H1 (cell line): ENCODE data around the gene TMEM178B. TPM values are rescaled to one million over a fixed set of nuclear protein-coding genes. Genes with fewer than 3 reads are reported as not detected.

ENCODE experiments used
- CTCF ChIA-PET: fragments of 300-600 bp; sonication (Branson Sonifier 250); formaldehyde crosslinking; loops from one replicate; lab custom pipeline; 2021; ENCODE audit not compliant: partially characterized antibody; lab: Charles Lee
- POLR2A ChIA-PET: fragments of 300-600 bp; sonication (Branson Sonifier 250); formaldehyde crosslinking; loops from one replicate; lab custom pipeline; 2021; ENCODE audit warnings: inconsistent platforms; ENCODE audit not compliant: partially characterized antibody; lab: Charles Lee
- DNase-seq, 2 experiments: peaks; one replicate each; pipeline versions ENCODE4 v3.0.0 to v3.0.0-alpha.2; 2010 to 2022; ENCODE audit warnings: low spot score in 2 of 2, low read depth in 1 of 2, mixed read lengths in 1 of 2
- FAIRE-seq: peaks from 2 replicates; lab custom pipeline; 2011; peaks lifted over from hg19 to GRCh38; lab: Jason Lieb, UNC
- H2AFZ ChIP-seq: 2 replicates; pipeline ENCODE4 v1.8.1; 2012; ENCODE audit warnings: low read length, inconsistent platforms
- H2AK5ac ChIP-seq: 2 replicates; pipeline ENCODE4 v1.6.1; 2013; ENCODE audit warnings: low read depth, low read length
- H2BK120ac ChIP-seq: replicated peaks from 2 replicates; pipeline ENCODE3; 2013; ENCODE audit warnings: low read depth, low read length, inconsistent platforms
- H2BK12ac ChIP-seq: 2 replicates; pipeline ENCODE4 v1.6.1; 2013; ENCODE audit warnings: low read depth, low read length
- H2BK15ac ChIP-seq: 2 replicates; pipeline ENCODE4 v1.6.1; 2013; ENCODE audit warnings: low read length
- H2BK20ac ChIP-seq: 2 replicates; pipeline ENCODE4 v1.6.1; 2013; ENCODE audit warnings: low read length
- H2BK5ac ChIP-seq: 2 replicates; pipeline ENCODE4 v1.6.1; 2013; ENCODE audit warnings: low read depth, low read length
- H3K14ac ChIP-seq: 2 replicates; pipeline ENCODE4 v1.6.1; 2013; ENCODE audit warnings: inconsistent platforms; ENCODE audit not compliant: insufficient read length
- H3K18ac ChIP-seq: 2 replicates; pipeline ENCODE4 v1.6.1; 2013; ENCODE audit warnings: low read length; ENCODE audit errors: extremely low read depth
- H3K23ac ChIP-seq: 2 replicates; pipeline ENCODE4 v1.6.1; 2013; ENCODE audit warnings: inconsistent platforms; ENCODE audit not compliant: insufficient read length
- H3K23me2 ChIP-seq: 2 replicates; pipeline ENCODE4 v1.6.1; 2013; ENCODE audit warnings: low read depth, low read length
- H3K27ac ChIP-seq: 2 replicates; pipeline ENCODE4 v1.6.1; 2011; ENCODE audit warnings: low read depth, low read length, inconsistent platforms
- H3K27me3 ChIP-seq, 4 experiments: replicated peaks in 1 of 4; 1 replicate in 1 of 4; 2 replicates in 3 of 4; pipeline versions ENCODE4 v1.6.1 to v1.8.1; 2011 to 2013; ENCODE audit warnings: low read length in 3 of 4, mild to moderate bottlenecking in 3 of 4, inconsistent platforms in 2 of 4, mixed read lengths in 2 of 4, moderate library complexity in 1 of 4; ENCODE audit not compliant: control insufficient read depth in 3 of 4, insufficient read depth in 3 of 4; ENCODE audit errors: extremely low read depth in 1 of 4
- H3K36me3 ChIP-seq, 4 experiments: 2 replicates each; pipeline versions ENCODE4 v1.6.1 to v1.8.1; 2011 to 2013; ENCODE audit warnings: mild to moderate bottlenecking in 4 of 4, low read length in 3 of 4, moderate library complexity in 2 of 4, control low read depth in 1 of 4, inconsistent platforms in 1 of 4; ENCODE audit not compliant: insufficient read depth in 4 of 4, control insufficient read depth in 2 of 4
- H3K4ac ChIP-seq: replicated peaks from 2 replicates; pipeline ENCODE3; 2013; ENCODE audit warnings: low read length, low read depth, mixed read lengths, inconsistent platforms; ENCODE audit not compliant: insufficient read length
- H3K4me1 ChIP-seq, 4 experiments: replicated peaks in 1 of 4; 1 replicate in 1 of 4; 2 replicates in 3 of 4; pipeline versions ENCODE4 v1.6.1 to v1.8.1; 2011 to 2013; ENCODE audit warnings: low read length in 3 of 4, inconsistent platforms in 2 of 4, mixed read lengths in 1 of 4; ENCODE audit not compliant: insufficient read depth in 4 of 4, control insufficient read depth in 3 of 4
- H3K4me2 ChIP-seq, 2 experiments: 2 replicates each; pipeline versions ENCODE4 v1.6.1 to v1.8.1; 2011 to 2013; ENCODE audit warnings: low read depth in 2 of 2, low read length in 2 of 2, control low read depth in 1 of 2, inconsistent platforms in 1 of 2, mild to moderate bottlenecking in 1 of 2; ENCODE audit not compliant: insufficient read depth in 1 of 2
- H3K4me3 ChIP-seq, 4 experiments: fragments of 200-600, 300-600 bp in 1 of 4; sonication (generic), shearing (Covaris generic), sonication (Bioruptor Twin) in 1 of 4; 2 replicates each; pipeline versions ENCODE4 v1.5.1 to v1.8.1; 2011 to 2016; ENCODE audit warnings: low read length in 4 of 4, low read depth in 3 of 4, control low read depth in 2 of 4, inconsistent platforms in 2 of 4, mild to moderate bottlenecking in 2 of 4, mixed read lengths in 1 of 4, moderate library complexity in 1 of 4; ENCODE audit not compliant: insufficient read depth in 2 of 4; ENCODE audit errors: extremely low read depth in 1 of 4
- H3K56ac ChIP-seq: replicated peaks from 2 replicates; pipeline ENCODE3; 2013; ENCODE audit warnings: low read depth, mild to moderate bottlenecking, mixed read lengths, low read length, inconsistent platforms; ENCODE audit not compliant: insufficient read length
- H3K79me1 ChIP-seq: 2 replicates; pipeline ENCODE4 v1.6.1; 2013; ENCODE audit warnings: low read depth, low read length, control low read depth
- H3K79me2 ChIP-seq, 2 experiments: 2 replicates each; pipeline versions ENCODE4 v1.6.1 to v1.8.1; 2012 to 2013; ENCODE audit warnings: low read length in 2 of 2, mild to moderate bottlenecking in 2 of 2, inconsistent platforms in 1 of 2; ENCODE audit not compliant: insufficient read depth in 2 of 2, control insufficient read depth in 1 of 2
- H3K9ac ChIP-seq, 4 experiments: replicated peaks in 1 of 4; 1 replicate in 1 of 4; 2 replicates in 3 of 4; pipeline versions ENCODE4 v1.6.1 to v1.8.1; 2011 to 2013; ENCODE audit warnings: low read depth in 3 of 4, low read length in 3 of 4, control low read depth in 2 of 4, mild to moderate bottlenecking in 2 of 4, moderate library complexity in 2 of 4, inconsistent platforms in 1 of 4; ENCODE audit errors: extremely low read depth in 1 of 4
- H3K9me3 ChIP-seq, 2 experiments: 2 replicates each; pipeline versions ENCODE4 v1.6.1 to v1.8.1; 2012 to 2013; ENCODE audit warnings: mild to moderate bottlenecking in 2 of 2, moderate library complexity in 2 of 2, control low read depth in 1 of 2, inconsistent platforms in 1 of 2, low read depth in 1 of 2, low read length in 1 of 2, mixed read lengths in 1 of 2; ENCODE audit not compliant: insufficient read depth in 2 of 2
- H4K20me1 ChIP-seq, 2 experiments: replicated peaks in 1 of 2; 2 replicates each; pipeline versions ENCODE3 to v1.8.1; 2011 to 2013; ENCODE audit warnings: inconsistent platforms in 2 of 2, low read length in 2 of 2, mild to moderate bottlenecking in 1 of 2; ENCODE audit not compliant: insufficient read depth in 2 of 2, control insufficient read depth in 1 of 2
- H4K5ac ChIP-seq: 2 replicates; pipeline ENCODE4 v1.6.1; 2013; ENCODE audit warnings: low read length, low read depth, mixed read lengths, inconsistent platforms; ENCODE audit not compliant: insufficient read length
- H4K8ac ChIP-seq: 2 replicates; pipeline ENCODE4 v1.8.0; 2013; ENCODE audit warnings: mild to moderate bottlenecking, moderate library complexity, low read length, inconsistent platforms; ENCODE audit not compliant: insufficient read depth; ENCODE audit errors: extremely low read depth
- H4K91ac ChIP-seq: replicated peaks from 2 replicates; pipeline ENCODE3; 2013; ENCODE audit warnings: low read length, mixed read lengths, inconsistent platforms; ENCODE audit not compliant: insufficient read length
- CHD1 ChIP-seq: IDR thresholded peaks from 2 replicates; pipeline ENCODE4 v1.6.1; 2012; ENCODE audit warnings: low read depth, low read length, improper control_type of control experiment
- CREB1 ChIP-seq: IDR thresholded peaks from 2 replicates; pipeline ENCODE4 v1.6.1; 2012; ENCODE audit warnings: inconsistent platforms
- KDM4A ChIP-seq: IDR thresholded peaks from one replicate; pipeline ENCODE4 v1.7.1; 2012; ENCODE audit warnings: low read depth, mild to moderate bottlenecking, moderate library complexity, low read length, inconsistent platforms; ENCODE audit not compliant: severe bottlenecking
- SP4 ChIP-seq: IDR thresholded peaks from 2 replicates; pipeline ENCODE4 v1.6.1; 2012; ENCODE audit warnings: low read length, inconsistent platforms
- TCF12 ChIP-seq: IDR thresholded peaks from 2 replicates; pipeline ENCODE4 v1.6.1; 2011; ENCODE audit warnings: low read depth, mild to moderate bottlenecking, low read length
- YY1 ChIP-seq: IDR thresholded peaks from 2 replicates; pipeline ENCODE4 v1.6.1; 2011; ENCODE audit warnings: low read depth, mild to moderate bottlenecking, low read length
- WGBS, 2 experiments: shearing (Covaris generic) in 1 of 2; methylation state at CpG; one replicate each; pipeline versions ENCODE4 v1.1.6 to v1.1.7; 2013 to 2015; ENCODE audit warnings: low lambda C conversion rate in 2 of 2, mixed read lengths in 2 of 2, inconsistent platforms in 1 of 2, low coverage in 1 of 2, missing lambda C conversion rate in 1 of 2; ENCODE audit not compliant: insufficient replicate concordance in 2 of 2, insufficient coverage in 1 of 2, insufficient read length in 1 of 2; ENCODE audit errors: extremely low coverage in 1 of 2, missing lambda C conversion rate in 1 of 2; 5-methylcytosine and 5-hydroxymethylcytosine counted together
- polyA plus RNA-seq, 7 experiments: library from polyadenylated mRNA; depleted of rRNA in 3 of 7; stranded (reverse) in 5 of 7; unstranded in 2 of 7; fragments of >200 nt in 5 of 7; fragments of 200-250 nt in 2 of 7; gene quantifications; 1 replicate in 5 of 7; 2 replicates in 1 of 7; 4 replicates in 1 of 7; pipeline versions ENCODE4 v1.2.1 to v1.2.3, GENCODE V29; 2011 to 2013; ENCODE audit warnings: missing spikeins in 2 of 7, mixed read lengths in 2 of 7
- total RNA-seq: library from RNA; stranded (reverse); fragmentation: NEBNext Ultra II Directional; extraction: Animal tissue kit (Norgen Biotek cat#: 25700); gene quantifications from 2 replicates; pipeline ENCODE4 v1.2.1, GENCODE V29; 2021
- TF ChIP-seq, protein P1 (sequence below): IDR thresholded peaks from 2 replicates; pipeline ENCODE4 v1.6.1; 2011; ENCODE audit warnings: low read length, improper control_type of control experiment

TMEM178B gene
- total and polyA plus RNA-seq, 2 of the 8 experiments (the other 6 are each of a cell fraction or from before 2014, with no cell fraction given): 5.3 to 18.1 TPM

DNA sequence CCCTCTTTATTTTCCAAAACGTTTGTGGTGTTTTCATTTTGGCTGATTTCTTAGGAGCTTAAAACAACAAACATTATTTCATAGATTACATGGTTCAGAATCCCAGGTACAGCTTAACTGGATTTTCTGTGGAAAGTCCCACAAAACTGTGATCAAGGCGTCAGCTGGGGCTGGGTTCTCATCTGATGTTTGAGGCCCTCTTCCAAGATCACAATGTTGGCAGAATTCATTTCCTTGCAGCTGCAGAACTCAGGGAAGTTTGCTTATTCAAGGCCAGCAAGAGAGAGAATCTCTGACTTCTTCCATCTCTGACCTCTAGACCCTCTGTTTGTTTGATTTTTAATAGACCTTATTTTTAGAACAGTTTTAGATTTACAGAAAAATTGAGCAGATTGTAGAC, 368.9 kb downstream of the TMEM178B start:
- Histone ChIP-seq H3K4me2 (no peak overlapping the region), H3K9me3 (no peaks in the 10 kb centered on the region), H3K4ac (no peak overlapping the region), H4K91ac (no peak overlapping the region), H3K27me3 (no peaks in the 10 kb centered on the region), H3K56ac (no peak overlapping the region), H3K14ac (no peak overlapping the region), H2BK120ac (no peak overlapping the region), H3K27ac (no peak overlapping the region), H3K18ac (no peak overlapping the region), H3K36me3 (no peaks in the 10 kb centered on the region), H2AFZ (no peak overlapping the region), H3K23me2 (no peaks in the 10 kb centered on the region), H2BK20ac (no peak overlapping the region), H3K79me2 (no peaks in the 10 kb centered on the region), H3K9ac (no peak overlapping the region), H3K79me1 (no peaks in the 10 kb centered on the region), H2AK5ac (no peak overlapping the region), H4K20me1 (no peaks in the 10 kb centered on the region), H3K4me1 (no peaks in the 10 kb centered on the region), H3K23ac (no peak overlapping the region), H2BK15ac (no peak overlapping the region), H4K8ac (no peak overlapping the region), H2BK12ac (no peak overlapping the region), H4K5ac (no peak overlapping the region), H2BK5ac (no peak overlapping the region), H3K4me3 (no peak overlapping the region)
- DNase-seq (no peak), FAIRE-seq (no peak)
- CTCF ChIA-PET: interaction anchor here (0.6 kb wide), 1 partner anchor 711 kb away, joined by 3 read pairs; no protein-coding TSS in a partner anchor
- 80% methylated on average over 2 of the region's 2 CpGs; no CpG with 5 or more reads in 1 of the 2 experiments for WGBS, 2 experiments
- POLR2A ChIA-PET: interaction anchor here (1.6 kb wide), 1 partner anchor 12 kb away, joined by 5 read pairs; no protein-coding TSS in a partner anchor
- TF ChIP-seq YY1: no peak
- TF ChIP-seq, protein P1, sequence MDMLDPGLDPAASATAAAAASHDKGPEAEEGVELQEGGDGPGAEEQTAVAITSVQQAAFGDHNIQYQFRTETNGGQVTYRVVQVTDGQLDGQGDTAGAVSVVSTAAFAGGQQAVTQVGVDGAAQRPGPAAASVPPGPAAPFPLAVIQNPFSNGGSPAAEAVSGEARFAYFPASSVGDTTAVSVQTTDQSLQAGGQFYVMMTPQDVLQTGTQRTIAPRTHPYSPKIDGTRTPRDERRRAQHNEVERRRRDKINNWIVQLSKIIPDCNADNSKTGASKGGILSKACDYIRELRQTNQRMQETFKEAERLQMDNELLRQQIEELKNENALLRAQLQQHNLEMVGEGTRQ: no peak
- TF ChIP-seq CHD1: no peak
- no peak for TF ChIP-seq TCF12
- no peak for TF ChIP-seq CREB1
- no peak for TF ChIP-seq SP4
- no peak for TF ChIP-seq KDM4A
